Measurements from ENCODE around the gene NOXRED1.

DNA sequence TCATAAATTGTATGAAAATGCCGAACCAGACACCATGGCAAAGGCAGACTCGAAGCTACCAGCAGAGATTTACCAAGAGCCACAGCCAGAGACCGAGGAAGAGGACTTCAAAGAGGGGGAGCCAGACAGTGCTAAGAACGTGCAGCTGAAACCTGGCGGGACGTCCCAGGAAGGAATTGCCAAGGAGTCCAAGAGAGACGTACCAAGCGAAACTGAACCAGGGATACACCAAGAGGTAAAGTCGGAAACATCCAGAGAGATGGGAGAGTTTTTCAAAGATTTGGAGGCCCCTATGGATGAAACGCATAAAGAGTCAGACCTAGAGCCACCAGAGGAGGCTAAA lies 45.9 kb downstream of the NOXRED1 start:
- TF ChIP-seq, protein P1, sequence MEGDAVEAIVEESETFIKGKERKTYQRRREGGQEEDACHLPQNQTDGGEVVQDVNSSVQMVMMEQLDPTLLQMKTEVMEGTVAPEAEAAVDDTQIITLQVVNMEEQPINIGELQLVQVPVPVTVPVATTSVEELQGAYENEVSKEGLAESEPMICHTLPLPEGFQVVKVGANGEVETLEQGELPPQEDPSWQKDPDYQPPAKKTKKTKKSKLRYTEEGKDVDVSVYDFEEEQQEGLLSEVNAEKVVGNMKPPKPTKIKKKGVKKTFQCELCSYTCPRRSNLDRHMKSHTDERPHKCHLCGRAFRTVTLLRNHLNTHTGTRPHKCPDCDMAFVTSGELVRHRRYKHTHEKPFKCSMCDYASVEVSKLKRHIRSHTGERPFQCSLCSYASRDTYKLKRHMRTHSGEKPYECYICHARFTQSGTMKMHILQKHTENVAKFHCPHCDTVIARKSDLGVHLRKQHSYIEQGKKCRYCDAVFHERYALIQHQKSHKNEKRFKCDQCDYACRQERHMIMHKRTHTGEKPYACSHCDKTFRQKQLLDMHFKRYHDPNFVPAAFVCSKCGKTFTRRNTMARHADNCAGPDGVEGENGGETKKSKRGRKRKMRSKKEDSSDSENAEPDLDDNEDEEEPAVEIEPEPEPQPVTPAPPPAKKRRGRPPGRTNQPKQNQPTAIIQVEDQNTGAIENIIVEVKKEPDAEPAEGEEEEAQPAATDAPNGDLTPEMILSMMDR (IDR thresholded peaks at IDR 0.05) = no peak
- no peak for TF ChIP-seq POLR2A (IDR thresholded peaks at IDR 0.05)

All from thyroid gland (tissue), 4 donors.